GM19438 (cell line): ENCODE results near the gene CDH6.

Experiments used
- ATAC-seq: cut with Tn5 transposase; IDR thresholded peaks from one replicate; pipeline ENCODE4 v1.9.1; 2021; ENCODE audit warnings: low read depth; ENCODE audit not compliant: unreplicated experiment

The CDH6 gene

GRCh38 chr5:31193591-31194467 lies at the start of gene CDH6:
Gene CDH6 (plus strand): TSS chr5:31193686. CDS start chr5:31267474, 73,788 bp downstream.
- no peak for ATAC-seq

- ATAC-seq, result no peak
Observed at GRCh38 chr5:31144364-31144763, 49.1 kb upstream of the CDH6 start.

GRCh38 chr5:31148959-31149475 lies 44.5 kb upstream of the CDH6 start:
- ATAC-seq, result no peak

- ATAC-seq, result no peak
Observed at GRCh38 chr5:31153521-31153920, 40.0 kb upstream of the CDH6 start.

GRCh38 chr5:31156631-31157160 lies 36.8 kb upstream of the CDH6 start:
- ATAC-seq, result no peak

- ATAC-seq, result no peak
Observed at GRCh38 chr5:31157720-31158119, 35.8 kb upstream of the CDH6 start.

GRCh38 chr5:31158686-31159085 lies 34.8 kb upstream of the CDH6 start:
- ATAC-seq, result no peak

GRCh38 chr5:31161781-31162181 lies 31.7 kb upstream of the CDH6 start:
- no peak for ATAC-seq

- no peak for ATAC-seq
Observed at GRCh38 chr5:31165729-31166128, 27.8 kb upstream of the CDH6 start.

GRCh38 chr5:31169379-31169778 lies 24.1 kb upstream of the CDH6 start:
- no peak for ATAC-seq

GRCh38 chr5:31172881-31173280 lies 20.6 kb upstream of the CDH6 start:
- ATAC-seq, result no peak

GRCh38 chr5:31173614-31174013 lies 19.9 kb upstream of the CDH6 start:
- ATAC-seq, result no peak

GRCh38 chr5:31181376-31181987 lies 12.0 kb upstream of the CDH6 start:
- ATAC-seq, result no peak

GRCh38 chr5:31182136-31182535 lies 11.3 kb upstream of the CDH6 start:
- no peak for ATAC-seq

- ATAC-seq, result no peak
Observed at GRCh38 chr5:31185951-31186350, 7.5 kb upstream of the CDH6 start.

- ATAC-seq, result no peak
Observed at GRCh38 chr5:31186672-31187267, 6.7 kb upstream of the CDH6 start.

- ATAC-seq, result no peak
Observed at GRCh38 chr5:31187591-31187990, 5.9 kb upstream of the CDH6 start.

GRCh38 chr5:31192442-31192841 lies 1.0 kb upstream of the CDH6 start:
- ATAC-seq, result no peak

- no peak for ATAC-seq
Observed at GRCh38 chr5:31193116-31193515, 370 bp upstream of the CDH6 start.

- ATAC-seq, result no peak
Observed at GRCh38 chr5:31194468-31194813, 955 bp downstream of the CDH6 start.

GRCh38 chr5:31194892-31195555 lies 1.5 kb downstream of the CDH6 start:
- ATAC-seq, result no peak
